SK-N-SH (cell line): ENCODE results near the gene OR8B12. TPM values are rescaled to one million over a fixed set of nuclear protein-coding genes. Genes with fewer than 3 reads are reported as not detected.

Experiments
- CTCF ChIA-PET: fragments of 300-600, 350-600 bp; formaldehyde crosslinking; extraction: SDS; loops from one replicate; lab custom pipeline; 2021; lab: Yijun Ruan, JAX
- POLR2A ChIA-PET: fragments of 350-600 bp; sonication (Branson Sonifier 250); formaldehyde crosslinking; extraction: SDS; loops from one replicate; lab custom pipeline; 2020; ENCODE audit warnings: antibody characterized with exemption, inconsistent platforms; lab: Yijun Ruan, JAX
- DNase-seq: peaks from one replicate; pipeline ENCODE4 v3.0.0; 2012
- H2AFZ ChIP-seq: fragments of 200-600 bp; sonication (generic); 2 replicates; pipeline ENCODE4 v1.8.1; 2016; ENCODE audit warnings: antibody characterized with exemption, mild to moderate bottlenecking, low read depth
- H3F3A ChIP-seq: fragments of 200-600 bp; sonication (generic); replicated peaks from 2 replicates; pipeline ENCODE3; 2016; ENCODE audit warnings: antibody characterized with exemption, mild to moderate bottlenecking; ENCODE audit not compliant: insufficient read depth
- H3K27ac ChIP-seq, 2 experiments: fragments of 200-500 bp in 1 of 2; fragments of 200-600 bp in 1 of 2; sonication (Bioruptor generic) in 1 of 2; sonication (generic), shearing (Covaris generic) in 1 of 2; 2 replicates each; pipeline versions ENCODE4 v1.5.1 to v1.6.1; 2014 to 2016; ENCODE audit warnings: low read depth in 2 of 2, inconsistent platforms in 1 of 2, low read length in 1 of 2, mild to moderate bottlenecking in 1 of 2, mixed read lengths in 1 of 2
- H3K27me3 ChIP-seq: fragments of 200-600 bp; sonication (generic), shearing (Covaris generic); 2 replicates; pipeline ENCODE4 v1.6.1; 2016; ENCODE audit warnings: mixed run types; ENCODE audit not compliant: insufficient read depth
- H3K36me3 ChIP-seq, 2 experiments: fragments of 200-500 bp in 1 of 2; fragments of 200-600 bp in 1 of 2; sonication (Bioruptor generic) in 1 of 2; sonication (generic) in 1 of 2; replicated peaks in 1 of 2; 2 replicates each; pipeline versions ENCODE3 to v1.5.1; 2014 to 2016; ENCODE audit warnings: low read length in 1 of 2, mild to moderate bottlenecking in 1 of 2; ENCODE audit not compliant: insufficient read depth in 2 of 2, control insufficient read depth in 1 of 2
- H3K4me1 ChIP-seq, 2 experiments: fragments of 200-500 bp in 1 of 2; fragments of 200-600 bp in 1 of 2; sonication (Bioruptor generic) in 1 of 2; sonication (generic), shearing (Covaris generic) in 1 of 2; 2 replicates each; pipeline versions ENCODE4 v1.5.1 to v1.6.1; 2014 to 2016; ENCODE audit warnings: low read depth in 1 of 2, low read length in 1 of 2, mixed run types in 1 of 2; ENCODE audit not compliant: insufficient read depth in 2 of 2, control insufficient read depth in 1 of 2
- H3K4me2 ChIP-seq: fragments of 200-600 bp; sonication (generic), shearing (Covaris generic); 2 replicates; pipeline ENCODE4 v1.6.1; 2017; ENCODE audit warnings: mixed run types
- H3K4me3 ChIP-seq, 2 experiments: fragments of 200-500 bp in 1 of 2; fragments of 200-600 bp in 1 of 2; sonication (Bioruptor generic) in 1 of 2; sonication (generic), shearing (Covaris generic) in 1 of 2; 2 replicates each; pipeline versions ENCODE4 v1.5.1 to v1.8.1; 2014 to 2016; ENCODE audit warnings: low read depth in 2 of 2, inconsistent platforms in 1 of 2, low read length in 1 of 2, mild to moderate bottlenecking in 1 of 2, mixed read lengths in 1 of 2, moderate library complexity in 1 of 2
- H3K79me2 ChIP-seq: fragments of 200-600 bp; sonication (generic); 2 replicates; pipeline ENCODE4 v1.8.1; 2017; ENCODE audit warnings: mild to moderate bottlenecking; ENCODE audit not compliant: insufficient read depth
- H3K9ac ChIP-seq: fragments of 200-600 bp; sonication (generic); 2 replicates; pipeline ENCODE4 v1.6.1; 2017; ENCODE audit warnings: mixed run types
- H3K9me2 ChIP-seq: fragments of 200-600 bp; sonication (generic); 2 replicates; pipeline ENCODE4 v1.6.1; 2017; ENCODE audit warnings: mixed run types
- H3K9me3 ChIP-seq: fragments of 200-600 bp; sonication (generic); 2 replicates; pipeline ENCODE4 v1.6.1; 2017; ENCODE audit warnings: mixed run types, mild to moderate bottlenecking, moderate library complexity
- H4K20me1 ChIP-seq: fragments of 200-600 bp; sonication (generic); 2 replicates; pipeline ENCODE4 v1.6.1; 2017; ENCODE audit warnings: mild to moderate bottlenecking, mixed run types; ENCODE audit not compliant: insufficient read depth
- CHD2 ChIP-seq: fragments of 150-350 bp; IDR thresholded peaks from 2 replicates; pipeline ENCODE4 v1.6.1; 2018; ENCODE audit warnings: low read length; ENCODE audit not compliant: partially characterized antibody
- ELF1 ChIP-seq: IDR thresholded peaks from 2 replicates; pipeline ENCODE4 v1.4.0; 2012
- EP300 ChIP-seq, 2 experiments: IDR thresholded peaks; 2 replicates each; pipeline versions ENCODE4 v1.4.0 to v1.6.1; 2012; ENCODE audit warnings: borderline replicate concordance in 1 of 2, low read depth in 1 of 2, low read length in 1 of 2
- MAX ChIP-seq: IDR thresholded peaks from 2 replicates; pipeline ENCODE4 v1.4.0; 2012; ENCODE audit warnings: low read depth
- MEF2A ChIP-seq: IDR thresholded peaks from 2 replicates; pipeline ENCODE4 v1.4.0; 2012; ENCODE audit warnings: low read depth, borderline replicate concordance
- MXI1 ChIP-seq: IDR thresholded peaks from 2 replicates; pipeline ENCODE4 v1.6.1; 2012; ENCODE audit warnings: mild to moderate bottlenecking, low read depth, low read length, improper control_type of control experiment
- NFIC ChIP-seq: IDR thresholded peaks from 2 replicates; pipeline ENCODE4 v1.4.0; 2012; ENCODE audit warnings: borderline replicate concordance
- PBX3 ChIP-seq: IDR thresholded peaks from 2 replicates; pipeline ENCODE4; 2012
- POLR2AphosphoS5 ChIP-seq: IDR thresholded peaks from 2 replicates; pipeline ENCODE4 v1.6.1; 2012; ENCODE audit warnings: low read depth, low read length
- RAD21 ChIP-seq: IDR thresholded peaks from 2 replicates; pipeline ENCODE4 v1.6.1; 2012; ENCODE audit warnings: mild to moderate bottlenecking, low read length
- REST ChIP-seq: IDR thresholded peaks from 2 replicates; pipeline ENCODE4 v1.6.1; 2012; ENCODE audit warnings: mild to moderate bottlenecking, low read depth, low read length, moderate library complexity
- SIN3A ChIP-seq: IDR thresholded peaks from 2 replicates; pipeline ENCODE4 v1.6.1; 2012; ENCODE audit warnings: low read depth, mild to moderate bottlenecking, low read length, moderate library complexity, borderline replicate concordance
- SMC3 ChIP-seq: IDR thresholded peaks from 2 replicates; pipeline ENCODE4 v1.6.1; 2012; ENCODE audit warnings: low read depth, low read length, improper control_type of control experiment
- TEAD4 ChIP-seq: IDR thresholded peaks from 2 replicates; pipeline ENCODE4 v1.4.0; 2012; ENCODE audit warnings: mild to moderate bottlenecking, borderline replicate concordance; ENCODE audit not compliant: insufficient read depth
- USF1 ChIP-seq: IDR thresholded peaks from 2 replicates; pipeline ENCODE4 v1.4.0; 2012; ENCODE audit warnings: low read depth, borderline replicate concordance
- YY1 ChIP-seq: IDR thresholded peaks from 2 replicates; pipeline ENCODE4 v1.4.0; 2012; ENCODE audit warnings: low read depth, mild to moderate bottlenecking
- WGBS: methylation state at CpG from one replicate; pipeline ENCODE4 v1.1.6; 2017; ENCODE audit warnings: low lambda C conversion rate; 5-methylcytosine and 5-hydroxymethylcytosine counted together
- polyA plus RNA-seq, 3 experiments: library from polyadenylated mRNA; depleted of rRNA; stranded (reverse); fragments of >200 nt; gene quantifications; 2 replicates each; pipeline ENCODE4 v1.2.3, GENCODE V29; 2012
- TF ChIP-seq, protein P1 (sequence below): fragments of 150-350 bp; IDR thresholded peaks from 2 replicates; pipeline ENCODE4 v1.6.1; 2016; ENCODE audit warnings: mild to moderate bottlenecking, low read depth, low read length
- TF ChIP-seq, protein P2 (sequence below): fragments of 150-350 bp; IDR thresholded peaks from 2 replicates; pipeline ENCODE4 v1.6.1; 2017; ENCODE audit warnings: antibody characterized with exemption, low read length, low read depth, borderline replicate concordance
- TF ChIP-seq, protein P3 (sequence below): fragments of 200-600 bp; sonication (generic); IDR thresholded peaks from 2 replicates; pipeline ENCODE4 v1.6.1; 2017; ENCODE audit warnings: antibody characterized with exemption, mild to moderate bottlenecking, moderate library complexity

The OR8B12 gene
- polyA plus RNA-seq, 1 of the 3 experiments (the other 2 are of a cell fraction), result not detected

- no peaks in the 10 kb centered on the region for H3K9me3 ChIP-seq
- H3K36me3 ChIP-seq, result no peaks in the 10 kb centered on the region
- no peak overlapping the region for H3K4me2 ChIP-seq
- no peaks in the 10 kb centered on the region for H4K20me1 ChIP-seq
- CTCF ChIA-PET, result interaction anchor here (0.6 to 2.7 kb wide), 14 partner anchors 9 to 520 kb away, joined by 3 to 27 read pairs (median 6); partner anchors contain the start of gene OR8A1
- no peaks in the 10 kb centered on the region for H3F3A ChIP-seq
- WGBS, result 10% methylated on average over 4 of the region's 4 CpGs
- DNase-seq, result no peak
- peaks cover 46% of the 10 kb centered on the region; the same call in 1 of the 2 replicates for H3K27me3 ChIP-seq
- no peak overlapping the region for H3K4me3 ChIP-seq
- no peaks in the 10 kb centered on the region for H3K79me2 ChIP-seq
- H3K9me2 ChIP-seq, result no peaks in the 10 kb centered on the region
- TF ChIP-seq TEAD4 (no peak), CHD2 (no peak), YY1 (no peak), PBX3 (no peak), SMC3 (no peak), RAD21 (no peak), ELF1 (no peak), MAX (no peak), USF1 (no peak), SIN3A (no peak), MEF2A (no peak), MXI1 (no peak), NFIC (no peak), REST (no peak), EP300 (IDR thresholded peaks at IDR 0.05; ENCODE audit: borderline replicate concordance in 1 of 2, low read depth in 1 of 2, low read length in 1 of 2) (no peak), POLR2AphosphoS5 (no peak)
- TF ChIP-seq, protein P1, sequence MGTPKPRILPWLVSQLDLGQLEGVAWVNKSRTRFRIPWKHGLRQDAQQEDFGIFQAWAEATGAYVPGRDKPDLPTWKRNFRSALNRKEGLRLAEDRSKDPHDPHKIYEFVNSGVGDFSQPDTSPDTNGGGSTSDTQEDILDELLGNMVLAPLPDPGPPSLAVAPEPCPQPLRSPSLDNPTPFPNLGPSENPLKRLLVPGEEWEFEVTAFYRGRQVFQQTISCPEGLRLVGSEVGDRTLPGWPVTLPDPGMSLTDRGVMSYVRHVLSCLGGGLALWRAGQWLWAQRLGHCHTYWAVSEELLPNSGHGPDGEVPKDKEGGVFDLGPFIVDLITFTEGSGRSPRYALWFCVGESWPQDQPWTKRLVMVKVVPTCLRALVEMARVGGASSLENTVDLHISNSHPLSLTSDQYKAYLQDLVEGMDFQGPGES, result no peak
- TF ChIP-seq, protein P2, sequence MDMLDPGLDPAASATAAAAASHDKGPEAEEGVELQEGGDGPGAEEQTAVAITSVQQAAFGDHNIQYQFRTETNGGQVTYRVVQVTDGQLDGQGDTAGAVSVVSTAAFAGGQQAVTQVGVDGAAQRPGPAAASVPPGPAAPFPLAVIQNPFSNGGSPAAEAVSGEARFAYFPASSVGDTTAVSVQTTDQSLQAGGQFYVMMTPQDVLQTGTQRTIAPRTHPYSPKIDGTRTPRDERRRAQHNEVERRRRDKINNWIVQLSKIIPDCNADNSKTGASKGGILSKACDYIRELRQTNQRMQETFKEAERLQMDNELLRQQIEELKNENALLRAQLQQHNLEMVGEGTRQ, result no peak
- TF ChIP-seq, protein P3, sequence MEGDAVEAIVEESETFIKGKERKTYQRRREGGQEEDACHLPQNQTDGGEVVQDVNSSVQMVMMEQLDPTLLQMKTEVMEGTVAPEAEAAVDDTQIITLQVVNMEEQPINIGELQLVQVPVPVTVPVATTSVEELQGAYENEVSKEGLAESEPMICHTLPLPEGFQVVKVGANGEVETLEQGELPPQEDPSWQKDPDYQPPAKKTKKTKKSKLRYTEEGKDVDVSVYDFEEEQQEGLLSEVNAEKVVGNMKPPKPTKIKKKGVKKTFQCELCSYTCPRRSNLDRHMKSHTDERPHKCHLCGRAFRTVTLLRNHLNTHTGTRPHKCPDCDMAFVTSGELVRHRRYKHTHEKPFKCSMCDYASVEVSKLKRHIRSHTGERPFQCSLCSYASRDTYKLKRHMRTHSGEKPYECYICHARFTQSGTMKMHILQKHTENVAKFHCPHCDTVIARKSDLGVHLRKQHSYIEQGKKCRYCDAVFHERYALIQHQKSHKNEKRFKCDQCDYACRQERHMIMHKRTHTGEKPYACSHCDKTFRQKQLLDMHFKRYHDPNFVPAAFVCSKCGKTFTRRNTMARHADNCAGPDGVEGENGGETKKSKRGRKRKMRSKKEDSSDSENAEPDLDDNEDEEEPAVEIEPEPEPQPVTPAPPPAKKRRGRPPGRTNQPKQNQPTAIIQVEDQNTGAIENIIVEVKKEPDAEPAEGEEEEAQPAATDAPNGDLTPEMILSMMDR, result no peak
- TF ChIP-seq, all 33 proteins: peak for 0
- Histone ChIP-seq H3K4me1 (no peaks in the 10 kb centered on the region), H3K9ac (no peak overlapping the region), H3K27ac (no peak overlapping the region), H2AFZ (no peak overlapping the region)
- POLR2A ChIA-PET, result no interaction called here
Measured at GRCh38 chr11:124584681-124585372, 41.4 kb upstream of the OR8B12 start.
